K562 treated with DMSO at 1 percent for 4 hours (cell line): ENCODE measurements around the gene FBXL20. TPM values are rescaled to one million over a fixed set of nuclear protein-coding genes. Genes with fewer than 3 reads are reported as not detected.

ENCODE experiments used
- total RNA-seq: library from RNA; unstranded; fragments of 300-600 nt; gene quantifications from 2 replicates; pipeline ENCODE4 v1.2.3, GENCODE V29; 2022; ENCODE audit not compliant: insufficient read depth

The FBXL20 gene, protein sequence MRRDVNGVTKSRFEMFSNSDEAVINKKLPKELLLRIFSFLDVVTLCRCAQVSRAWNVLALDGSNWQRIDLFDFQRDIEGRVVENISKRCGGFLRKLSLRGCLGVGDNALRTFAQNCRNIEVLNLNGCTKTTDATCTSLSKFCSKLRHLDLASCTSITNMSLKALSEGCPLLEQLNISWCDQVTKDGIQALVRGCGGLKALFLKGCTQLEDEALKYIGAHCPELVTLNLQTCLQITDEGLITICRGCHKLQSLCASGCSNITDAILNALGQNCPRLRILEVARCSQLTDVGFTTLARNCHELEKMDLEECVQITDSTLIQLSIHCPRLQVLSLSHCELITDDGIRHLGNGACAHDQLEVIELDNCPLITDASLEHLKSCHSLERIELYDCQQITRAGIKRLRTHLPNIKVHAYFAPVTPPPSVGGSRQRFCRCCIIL
- 4.0 and 6.1 TPM in 2 replicates for total RNA-seq

GRCh38 chr17:39401412-39402243 is at the start of gene FBXL20:
TSS of gene FBXL20 (minus strand) at chr17:39401626. CDS start at chr17:39401402, 224 bp downstream.

DNA sequence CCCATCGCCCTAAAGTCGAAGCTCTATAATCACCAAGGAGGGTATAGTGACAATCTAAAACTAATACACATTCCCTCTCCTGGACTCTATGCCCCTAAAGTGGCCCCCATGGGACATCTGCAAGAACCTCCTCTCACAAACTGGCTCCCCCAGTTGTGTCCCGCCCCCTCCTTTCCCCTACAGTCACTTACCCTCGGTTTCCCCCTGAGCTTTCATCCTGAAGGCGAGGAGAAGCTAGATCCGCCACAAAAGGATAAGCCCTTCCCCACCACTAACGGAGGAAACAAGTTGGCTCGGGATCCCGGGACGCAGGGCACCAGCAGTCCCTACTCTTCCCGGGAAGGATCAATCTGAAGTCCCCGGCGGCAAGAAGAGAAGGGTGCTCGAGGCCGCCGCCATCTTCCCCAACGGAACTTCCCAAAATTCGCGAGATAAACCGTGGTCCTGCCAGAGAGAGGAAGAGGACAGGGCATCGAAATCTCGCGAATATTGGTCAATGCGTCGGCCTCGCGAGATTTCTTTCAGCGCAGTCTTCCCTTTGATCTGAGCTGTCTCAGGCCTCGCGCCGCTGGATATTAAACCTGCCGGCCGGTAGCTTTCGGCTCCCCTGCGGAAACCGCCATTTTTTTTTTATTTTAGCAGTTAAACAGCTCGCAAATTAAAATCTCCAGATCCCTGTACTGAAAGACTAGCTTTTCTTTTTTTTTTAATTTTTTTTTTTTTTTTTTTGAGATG is 49.6 kb upstream of the FBXL20 start, which contains the start of gene MED1:
Gene MED1, minus strand, starts transcription at position 417 of the 735 bp plus-strand sequence. Its CDS starts 201 bp downstream, at position 216.

DNA sequence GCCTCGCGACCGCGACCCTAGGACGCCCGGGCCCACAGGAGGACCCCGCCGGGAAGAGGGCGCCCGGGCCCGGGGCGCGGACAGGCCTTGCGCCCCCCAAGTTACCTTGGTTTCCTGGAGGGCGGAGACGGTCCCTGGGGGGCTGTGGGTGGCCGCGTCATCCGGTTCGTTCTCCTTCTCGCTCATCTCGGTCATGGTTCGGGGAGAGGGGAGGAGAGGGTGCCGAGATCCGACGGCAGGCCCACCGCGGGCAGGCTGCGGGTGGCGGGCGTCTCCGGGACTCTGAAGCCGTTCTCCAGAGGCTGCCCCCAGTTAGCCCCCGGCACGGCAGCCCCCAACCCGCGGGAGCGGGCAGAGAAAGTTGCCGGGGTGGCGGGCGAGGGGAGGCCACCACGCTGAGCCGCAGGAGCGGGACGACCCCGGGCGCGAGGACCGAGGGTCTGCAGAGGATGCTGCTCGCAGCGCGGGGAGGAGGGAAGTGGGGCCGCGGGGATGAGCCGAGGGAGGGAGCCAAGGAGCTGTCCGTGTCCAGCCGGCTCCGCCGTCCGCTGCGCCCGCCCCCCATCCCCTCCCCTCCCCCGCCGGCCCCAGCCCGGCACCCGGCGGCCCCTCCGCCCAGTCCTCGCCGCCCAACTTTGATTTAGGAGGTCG is 176.0 kb downstream of the FBXL20 start, which contains the start of gene STAC2:
Gene STAC2, minus strand, starts transcription at position 638 of the 651 bp plus-strand sequence. Its CDS starts 443 bp downstream, at position 195.

Other genes with a start within 250 kb of the FBXL20 start
- not detected in 2 replicates for gene PLXDC1, start 250.0 kb downstream of the FBXL20 start, total RNA-seq
- gene ARL5C, start 235.5 kb downstream of the FBXL20 start, total RNA-seq: not detected in 2 replicates
- 0.63 and 1.3 TPM in 2 replicates for gene CACNB1, start 204.0 kb downstream of the FBXL20 start, total RNA-seq
- 4,580 and 4,695 TPM in 2 replicates for gene RPL19, start 201.3 kb downstream of the FBXL20 start, total RNA-seq
- gene STAC2, start 175.7 kb downstream of the FBXL20 start, total RNA-seq: not detected in 2 replicates
- gene MED1, start 49.6 kb upstream of the FBXL20 start, total RNA-seq: 17.0 and 21.8 TPM in 2 replicates
- gene CDK12, start 59.9 kb upstream of the FBXL20 start, total RNA-seq: 22.8 and 31.0 TPM in 2 replicates
- gene NEUROD2, start 206.3 kb upstream of the FBXL20 start, total RNA-seq: not detected in 2 replicates
- gene PPP1R1B, start 225.3 kb upstream of the FBXL20 start, total RNA-seq: not detected in 2 replicates
- gene STARD3, start 235.5 kb upstream of the FBXL20 start, total RNA-seq: 79.9 and 98.4 TPM in 2 replicates